Astrocyte (in vitro differentiated cells and primary cell): ENCODE measurements around the gene ZNF692.

Experiments
- EZH2 ChIP-seq: IDR thresholded peaks from 2 replicates; pipeline ENCODE4 v1.6.1; 2012; ENCODE audit warnings: mild to moderate bottlenecking, low read length, inconsistent platforms; ENCODE audit not compliant: insufficient read depth
- TF ChIP-seq, protein P1 (sequence below): IDR thresholded peaks from 2 replicates; pipeline ENCODE4 v1.5.1; 2011; ENCODE audit warnings: low read depth, mild to moderate bottlenecking, inconsistent platforms, low read length, moderate library complexity; ENCODE audit not compliant: insufficient read depth

DNA sequence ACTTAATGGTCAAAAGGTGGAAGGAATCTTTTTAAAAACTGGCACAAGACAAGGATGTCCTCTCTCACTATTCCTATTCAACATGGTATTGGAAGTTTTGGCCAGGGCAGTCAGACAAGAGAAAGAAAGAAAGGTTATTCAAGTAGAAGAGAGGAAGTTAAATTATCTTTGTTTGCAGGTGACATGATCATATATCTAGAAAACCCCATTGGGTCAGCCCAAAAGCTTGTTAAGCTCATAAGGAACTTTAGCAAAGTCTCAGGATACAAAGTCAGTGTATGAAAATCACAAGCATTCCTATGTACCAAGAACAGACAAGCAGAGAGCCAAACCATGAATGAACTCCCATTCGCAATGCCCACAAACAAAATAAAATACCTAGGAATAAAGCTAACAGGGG lies 41.8 kb upstream of the ZNF692 start:
- TF ChIP-seq, protein P1, sequence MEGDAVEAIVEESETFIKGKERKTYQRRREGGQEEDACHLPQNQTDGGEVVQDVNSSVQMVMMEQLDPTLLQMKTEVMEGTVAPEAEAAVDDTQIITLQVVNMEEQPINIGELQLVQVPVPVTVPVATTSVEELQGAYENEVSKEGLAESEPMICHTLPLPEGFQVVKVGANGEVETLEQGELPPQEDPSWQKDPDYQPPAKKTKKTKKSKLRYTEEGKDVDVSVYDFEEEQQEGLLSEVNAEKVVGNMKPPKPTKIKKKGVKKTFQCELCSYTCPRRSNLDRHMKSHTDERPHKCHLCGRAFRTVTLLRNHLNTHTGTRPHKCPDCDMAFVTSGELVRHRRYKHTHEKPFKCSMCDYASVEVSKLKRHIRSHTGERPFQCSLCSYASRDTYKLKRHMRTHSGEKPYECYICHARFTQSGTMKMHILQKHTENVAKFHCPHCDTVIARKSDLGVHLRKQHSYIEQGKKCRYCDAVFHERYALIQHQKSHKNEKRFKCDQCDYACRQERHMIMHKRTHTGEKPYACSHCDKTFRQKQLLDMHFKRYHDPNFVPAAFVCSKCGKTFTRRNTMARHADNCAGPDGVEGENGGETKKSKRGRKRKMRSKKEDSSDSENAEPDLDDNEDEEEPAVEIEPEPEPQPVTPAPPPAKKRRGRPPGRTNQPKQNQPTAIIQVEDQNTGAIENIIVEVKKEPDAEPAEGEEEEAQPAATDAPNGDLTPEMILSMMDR: no peak
- no peak for TF ChIP-seq EZH2
